K562 (cell line): ENCODE results near the gene LRMDA. TPM values are rescaled to one million over a fixed set of nuclear protein-coding genes. Genes with fewer than 3 reads are reported as not detected.

Source experiments
- ATAC-seq: fragments of 200-7000 bp; cut with Tn5 transposase; 3 replicates; pipeline ENCODE4 v1.9.1; 2020; ENCODE audit warnings: moderate library complexity
- BruUV-seq: library from RNA; stranded (reverse); fragments of 400-500 nt; replicated peaks from 2 replicates; lab custom pipeline; 2021; lab: Mats Ljungman, UMichigan
- CTCF ChIA-PET: fragments of 300-600 bp; formaldehyde crosslinking; extraction: SDS; loops from one replicate; lab custom pipeline; 2021; ENCODE audit warnings: low intra/inter-chr PET ratio; lab: Yijun Ruan, JAX
- POLR2A ChIA-PET: fragments of 300-600, 350-650 bp; sonication (Branson Sonifier 250); formaldehyde crosslinking; extraction: SDS; loops from one replicate; lab custom pipeline; 2021; ENCODE audit warnings: antibody characterized with exemption, inconsistent platforms; lab: Yijun Ruan, JAX
- DNase-seq, 4 experiments: peaks; one replicate each; pipeline versions ENCODE4 v3.0.0 to v3.0.0-alpha.2; 2011 to 2018; ENCODE audit warnings: low spot score in 3 of 4, mixed read lengths in 3 of 4; ENCODE audit errors: extremely low read depth in 1 of 4
- FAIRE-seq: peaks from 2 replicates; lab custom pipeline; 2011; peaks lifted over from hg19 to GRCh38; lab: Jason Lieb, UNC
- H2AFZ ChIP-seq: 2 replicates; pipeline ENCODE4 v1.6.0; 2011; ENCODE audit warnings: low read depth, low read length, control low read depth, inconsistent platforms
- H3K27ac ChIP-seq: fragments of 200-600 bp; 3 replicates; pipeline ENCODE4 v1.8.0; 2011; ENCODE audit warnings: low read depth, mild to moderate bottlenecking, control low read depth, inconsistent platforms, low read length, moderate library complexity, mixed read lengths; ENCODE audit errors: extremely low read depth
- H3K27me3 ChIP-seq, 2 experiments: fragments of 300-600 bp in 1 of 2; 2 replicates in 1 of 2; 3 replicates in 1 of 2; pipeline versions ENCODE4 v1.6.0 to v1.8.0; 2011; ENCODE audit warnings: inconsistent platforms in 2 of 2, low read length in 2 of 2, mild to moderate bottlenecking in 1 of 2, mixed read lengths in 1 of 2, moderate library complexity in 1 of 2; ENCODE audit not compliant: control insufficient read depth in 2 of 2, insufficient read depth in 2 of 2
- H3K36me3 ChIP-seq: fragments of 300-600 bp; 3 replicates; pipeline ENCODE4 v1.8.0; 2011; ENCODE audit warnings: mild to moderate bottlenecking, low read length, inconsistent platforms; ENCODE audit not compliant: control insufficient read depth, insufficient read depth
- H3K4me1 ChIP-seq, 2 experiments: fragments of 200-600 bp in 1 of 2; replicated peaks in 1 of 2; 2 replicates in 1 of 2; 3 replicates in 1 of 2; pipeline versions ENCODE4 v1.5.1 to v1.8.0; 2011; ENCODE audit warnings: inconsistent platforms in 2 of 2, low read length in 2 of 2, mild to moderate bottlenecking in 1 of 2, mixed read lengths in 1 of 2, moderate library complexity in 1 of 2; ENCODE audit not compliant: control insufficient read depth in 2 of 2, insufficient read depth in 2 of 2
- H3K4me2 ChIP-seq: 2 replicates; pipeline ENCODE4 v1.6.1; 2011; ENCODE audit warnings: low read length, control low read depth, inconsistent platforms, mixed read lengths; ENCODE audit not compliant: insufficient read depth
- H3K4me3 ChIP-seq: fragments of 200-600 bp; sonication (generic), shearing (Covaris generic); 2 replicates; pipeline ENCODE4 v1.5.1; 2016; ENCODE audit warnings: control low read depth, inconsistent platforms
- H3K79me2 ChIP-seq: fragments of 200-600 bp; 3 replicates; pipeline ENCODE4 v1.8.0; 2011; ENCODE audit warnings: low read length, inconsistent platforms; ENCODE audit not compliant: control insufficient read depth, insufficient read depth
- H3K9ac ChIP-seq, 2 experiments: 2 replicates each; pipeline versions ENCODE4 v1.6.0 to v1.6.1; 2011; ENCODE audit warnings: low read depth in 2 of 2, low read length in 2 of 2, control low read depth in 1 of 2, inconsistent platforms in 1 of 2, mild to moderate bottlenecking in 1 of 2, mixed read lengths in 1 of 2; ENCODE audit not compliant: insufficient read depth in 1 of 2
- H3K9me1 ChIP-seq: one replicate; pipeline ENCODE4 v1.6.0; 2011; ENCODE audit warnings: inconsistent platforms, mild to moderate bottlenecking, low read length, moderate library complexity; ENCODE audit not compliant: control insufficient read depth, insufficient read depth
- H3K9me3 ChIP-seq: replicated peaks from 2 replicates; pipeline ENCODE4 v1.5.1; 2011; ENCODE audit warnings: low read depth, low read length, inconsistent platforms; ENCODE audit not compliant: control insufficient read depth, insufficient read depth
- H4K20me1 ChIP-seq: replicated peaks from 2 replicates; pipeline ENCODE4 v1.6.1; 2011; ENCODE audit warnings: low read length, inconsistent platforms, mixed read lengths; ENCODE audit not compliant: control insufficient read depth, insufficient read depth
- ARID2 ChIP-seq: fragments of 450-650 bp; IDR thresholded peaks from 2 replicates; pipeline ENCODE4 v1.6.1; 2017; ENCODE audit warnings: antibody characterized with exemption, mild to moderate bottlenecking
- DDX20 ChIP-seq: fragments of 450-650 bp; IDR thresholded peaks from 2 replicates; pipeline ENCODE4 v1.6.1; 2016; ENCODE audit warnings: missing genetic modification characterization, low read depth, mild to moderate bottlenecking, missing compliant biosample characterization, moderate library complexity
- GATAD2A ChIP-seq: fragments of 450-650 bp; IDR thresholded peaks from 2 replicates; pipeline ENCODE4 v1.6.1; 2017
- HDAC3 ChIP-seq: fragments of 450-650 bp; IDR thresholded peaks from 2 replicates; pipeline ENCODE4 v1.6.1; 2018; ENCODE audit warnings: borderline replicate concordance, mild to moderate bottlenecking, moderate library complexity; ENCODE audit not compliant: partially characterized antibody
- SMAD3 ChIP-seq: fragments of 450-650 bp; formaldehyde crosslinking; conservative IDR thresholded peaks from 2 replicates; pipeline ENCODE4 v1.4.0; 2020; ENCODE audit warnings: mild to moderate bottlenecking
- TAL1 ChIP-seq: fragments of 450-650 bp; IDR thresholded peaks from 2 replicates; pipeline ENCODE4 v1.6.1; 2016; ENCODE audit warnings: mild to moderate bottlenecking
- ZNF224 ChIP-seq: sonication (generic); formaldehyde crosslinking; IDR thresholded peaks from 2 replicates; pipeline ENCODE4 v1.8.0; 2022; ENCODE audit warnings: mild to moderate bottlenecking, missing genetic modification reagents
- ZNF57 ChIP-seq: fragments of 450-650 bp; formaldehyde crosslinking; IDR thresholded peaks from 2 replicates; pipeline ENCODE4 v1.4.0; 2020; ENCODE audit warnings: mild to moderate bottlenecking, moderate library complexity
- WGBS: fragments of 100-300 bp; shearing (Covaris generic); methylation state at CpG from one replicate; pipeline ENCODE4 v1.1.6; 2016; ENCODE audit warnings: low coverage, mixed read lengths; ENCODE audit not compliant: insufficient coverage; ENCODE audit errors: missing lambda C conversion rate; 5-methylcytosine and 5-hydroxymethylcytosine counted together
- in situ Hi-C: fragments of 300-500 bp; cut with MboI; formaldehyde crosslinking; loops from 4 replicates; pipeline ENCODE4 v1.15.0; 2018; ENCODE audit warnings: inconsistent platforms, mixed read lengths
- intact Hi-C: fragments of 100-400 bp; cut with micrococcal nuclease; formaldehyde crosslinking; loops from 2 replicates; pipeline ENCODE4 v1.14.2; 2022
- polyA plus RNA-seq, 8 experiments: library from polyadenylated mRNA; depleted of rRNA in 4 of 8; stranded (reverse) in 5 of 8; unstranded in 3 of 8; fragments of >200 nt; fragmentation: Nextera tagmentation in 2 of 8; fragmentation: Illumina TruSeq in 1 of 8; extraction: Ambion mirVana in 2 of 8; extraction: Trizol in 1 of 8; gene quantifications; 2 replicates each; pipeline versions ENCODE4 v1.2.1 to v1.2.3, GENCODE V29; 2011 to 2014; ENCODE audit warnings: inconsistent platforms in 1 of 8, missing spikeins in 1 of 8
- total RNA-seq, 7 experiments: library from RNA; depleted of rRNA in 6 of 7; stranded (reverse); fragments of >200 nt in 6 of 7; fragmentation: Illumina TruSeq in 2 of 7; extraction: Trizol in 2 of 7; gene quantifications; 2 replicates each; pipeline versions ENCODE4 v1.2.1 to v1.2.3, GENCODE V29; 2011 to 2021; ENCODE audit warnings: low replicate concordance in 1 of 7
- TF ChIP-seq, protein P1 (sequence below): IDR thresholded peaks from 2 replicates; pipeline ENCODE4 v1.6.1; 2016; ENCODE audit warnings: missing genetic modification characterization, missing compliant biosample characterization

LRMDA gene
- total and polyA plus RNA-seq, 9 of the 15 experiments (the other 6 are each of a cell fraction or from before 2014, with no cell fraction given), result 0.25 TPM; not detected in 8

DNA sequence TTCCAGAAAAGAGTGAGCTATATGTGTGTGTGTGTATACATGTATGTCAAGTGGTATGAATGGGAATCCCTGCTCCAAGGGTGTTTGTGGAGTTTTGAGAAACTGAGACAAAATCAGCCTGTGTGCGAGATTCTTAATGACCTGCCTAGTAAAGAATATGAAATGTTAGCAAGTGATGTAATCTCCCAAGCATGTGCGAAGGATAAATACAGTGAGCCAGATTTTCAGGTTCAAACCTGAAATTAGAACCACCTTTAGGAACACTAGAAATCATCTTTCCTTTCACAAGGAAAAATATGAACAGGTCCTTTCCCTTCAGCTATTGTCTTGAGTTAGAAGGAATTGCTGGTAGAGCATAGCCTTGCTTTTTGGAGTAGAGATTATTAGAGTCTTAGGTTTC lies 457.6 kb downstream of the LRMDA start:
- Histone ChIP-seq H3K4me1 (no peaks in the 10 kb centered on the region), H3K9me1 (no peaks in the 10 kb centered on the region), H3K4me2 (no peak overlapping the region), H3K4me3 (no peak overlapping the region), H3K79me2 (no peaks in the 10 kb centered on the region), H3K27ac (no peak overlapping the region), H3K27me3 (no peaks in the 10 kb centered on the region; a peak in 1 of 5 replicates), H3K9ac (no peak overlapping the region), H3K36me3 (no peaks in the 10 kb centered on the region), H4K20me1 (no peaks in the 10 kb centered on the region), H2AFZ (no peak overlapping the region), H3K9me3 (no peaks in the 10 kb centered on the region)
- ATAC-seq (no peak), DNase-seq (no peak), FAIRE-seq (no peak)
- WGBS, result 0% methylated on average over 2 of the region's 2 CpGs
- in situ Hi-C loops, result no loop called here
- TF ChIP-seq SMAD3 (CRISPR knock-in tag) (no peak), ZNF224 (no peak), HDAC3 (no peak), DDX20 (tag) (no peak), TAL1 (no peak), ARID2 (no peak), ZNF57 (no peak), GATAD2A (no peak)
- TF ChIP-seq, protein P1, sequence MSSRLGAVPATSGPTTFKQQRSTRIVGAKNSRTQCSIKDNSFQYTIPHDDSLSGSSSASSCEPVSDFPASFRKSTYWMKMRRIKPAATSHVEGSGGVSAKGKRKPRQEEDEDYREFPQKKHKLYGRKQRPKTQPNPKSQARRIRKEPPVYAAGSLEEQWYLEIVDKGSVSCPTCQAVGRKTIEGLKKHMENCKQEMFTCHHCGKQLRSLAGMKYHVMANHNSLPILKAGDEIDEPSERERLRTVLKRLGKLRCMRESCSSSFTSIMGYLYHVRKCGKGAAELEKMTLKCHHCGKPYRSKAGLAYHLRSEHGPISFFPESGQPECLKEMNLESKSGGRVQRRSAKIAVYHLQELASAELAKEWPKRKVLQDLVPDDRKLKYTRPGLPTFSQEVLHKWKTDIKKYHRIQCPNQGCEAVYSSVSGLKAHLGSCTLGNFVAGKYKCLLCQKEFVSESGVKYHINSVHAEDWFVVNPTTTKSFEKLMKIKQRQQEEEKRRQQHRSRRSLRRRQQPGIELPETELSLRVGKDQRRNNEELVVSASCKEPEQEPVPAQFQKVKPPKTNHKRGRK (tag), result no peak
- no TSS peak for BruUV-seq
- intact Hi-C loops, result no loop called here
- ChIA-PET POLR2A (no interaction called here), CTCF (no interaction called here)
